Thyroid gland (tissue), 4 donors: ENCODE data around the gene ABI3BP. TPM values are rescaled to one million over a fixed set of nuclear protein-coding genes. Genes with fewer than 3 reads are reported as not detected.
A peak's percentile ranks its signal among the peaks of the same experiment; 100 is the strongest.

Experiments
- DNase-seq, 2 donors: peaks; one replicate each; pipeline ENCODE4 v3.0.0-alpha.2; 2019
- H3K27ac ChIP-seq, 3 donors: fragments of 200-600 bp; sonication (generic); 1 replicate in 2 of 3; 2 replicates in 1 of 3; pipeline ENCODE4 v1.5.1; 2016 to 2019; ENCODE audit warnings: mild to moderate bottlenecking in 1 of 3, moderate library complexity in 1 of 3
- H3K27me3 ChIP-seq: fragments of 200-600 bp; sonication (generic); one replicate; pipeline ENCODE4 v1.5.1; 2019
- H3K36me3 ChIP-seq, 2 donors: fragments of 200-600 bp; sonication (generic); one replicate each; pipeline ENCODE4 v1.5.1; 2016 to 2019
- H3K4me1 ChIP-seq, 2 donors: fragments of 200-600 bp; sonication (generic); one replicate each; pipeline ENCODE4 v1.5.1; 2017 to 2019
- H3K4me3 ChIP-seq, 3 donors: fragments of 200-600 bp; sonication (generic); replicated peaks in 1 of 3; 1 replicate in 2 of 3; 2 replicates in 1 of 3; pipeline ENCODE4 v1.5.1; 2016; ENCODE audit warnings: mild to moderate bottlenecking in 1 of 3
- H3K9me3 ChIP-seq: fragments of 200-600 bp; sonication (generic); one replicate; pipeline ENCODE4 v1.5.1; 2017
- POLR2A ChIP-seq, 2 donors: fragments of 450-650 bp; IDR thresholded peaks; one replicate each; pipeline ENCODE4 v1.6.1; 2017; ENCODE audit warnings: antibody characterized with exemption in 2 of 2, mild to moderate bottlenecking in 2 of 2, moderate library complexity in 1 of 2
- WGBS, 2 donors: methylation state at CpG; one replicate each; pipeline ENCODE4 v1.1.5; 2017; 5-methylcytosine and 5-hydroxymethylcytosine counted together
- intact Hi-C: fragments of 100-400 bp; cut with DNase I; formaldehyde crosslinking; loops from one replicate; pipeline ENCODE4 v1.15.1; 2023
- total RNA-seq, 4 donors: library from RNA; depleted of rRNA; stranded (reverse); fragments of >200 nt; gene quantifications; one replicate each; pipeline ENCODE4 v1.2.3, GENCODE V29; 2016
- TF ChIP-seq, protein P1 (sequence below), 6 experiments: fragments of 200-600 bp in 3 of 6; fragments of 450-650 bp in 3 of 6; sonication (generic) in 3 of 6; IDR thresholded peaks; one replicate each; pipeline ENCODE4 v1.5.1; 2016 to 2019; ENCODE audit warnings: antibody characterized with exemption in 6 of 6, mild to moderate bottlenecking in 2 of 6, inconsistent platforms in 1 of 6, moderate library complexity in 1 of 6

The ABI3BP gene
- total RNA-seq, 4 donors from 2014 or later = 68.7 to 133 (median 96.8) TPM

- Histone ChIP-seq H3K4me3 (no peak overlapping the region), H3K9me3 (no peaks in the 10 kb centered on the region), H3K4me1 (peaks cover 12 to 20% of the 10 kb centered on the region in 2 donors), H3K27ac (peak overlapping the region; percentile 14 to 71 (median 70)), H3K36me3 (no peaks in the 10 kb centered on the region), H3K27me3 (no peaks in the 10 kb centered on the region)
- no peak for DNase-seq
- no peak for TF ChIP-seq POLR2A (IDR thresholded peaks at IDR 0.05)
- TF ChIP-seq, protein P1, sequence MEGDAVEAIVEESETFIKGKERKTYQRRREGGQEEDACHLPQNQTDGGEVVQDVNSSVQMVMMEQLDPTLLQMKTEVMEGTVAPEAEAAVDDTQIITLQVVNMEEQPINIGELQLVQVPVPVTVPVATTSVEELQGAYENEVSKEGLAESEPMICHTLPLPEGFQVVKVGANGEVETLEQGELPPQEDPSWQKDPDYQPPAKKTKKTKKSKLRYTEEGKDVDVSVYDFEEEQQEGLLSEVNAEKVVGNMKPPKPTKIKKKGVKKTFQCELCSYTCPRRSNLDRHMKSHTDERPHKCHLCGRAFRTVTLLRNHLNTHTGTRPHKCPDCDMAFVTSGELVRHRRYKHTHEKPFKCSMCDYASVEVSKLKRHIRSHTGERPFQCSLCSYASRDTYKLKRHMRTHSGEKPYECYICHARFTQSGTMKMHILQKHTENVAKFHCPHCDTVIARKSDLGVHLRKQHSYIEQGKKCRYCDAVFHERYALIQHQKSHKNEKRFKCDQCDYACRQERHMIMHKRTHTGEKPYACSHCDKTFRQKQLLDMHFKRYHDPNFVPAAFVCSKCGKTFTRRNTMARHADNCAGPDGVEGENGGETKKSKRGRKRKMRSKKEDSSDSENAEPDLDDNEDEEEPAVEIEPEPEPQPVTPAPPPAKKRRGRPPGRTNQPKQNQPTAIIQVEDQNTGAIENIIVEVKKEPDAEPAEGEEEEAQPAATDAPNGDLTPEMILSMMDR (IDR thresholded peaks at IDR 0.05) = no peak
- intact Hi-C loops = no loop called here
- 81 to 82% methylated on average over 3 of the region's 3 CpGs for WGBS, 2 donors
Observed at GRCh38 chr3:101036676-101037075, 43.5 kb upstream of the ABI3BP start.

DNA sequence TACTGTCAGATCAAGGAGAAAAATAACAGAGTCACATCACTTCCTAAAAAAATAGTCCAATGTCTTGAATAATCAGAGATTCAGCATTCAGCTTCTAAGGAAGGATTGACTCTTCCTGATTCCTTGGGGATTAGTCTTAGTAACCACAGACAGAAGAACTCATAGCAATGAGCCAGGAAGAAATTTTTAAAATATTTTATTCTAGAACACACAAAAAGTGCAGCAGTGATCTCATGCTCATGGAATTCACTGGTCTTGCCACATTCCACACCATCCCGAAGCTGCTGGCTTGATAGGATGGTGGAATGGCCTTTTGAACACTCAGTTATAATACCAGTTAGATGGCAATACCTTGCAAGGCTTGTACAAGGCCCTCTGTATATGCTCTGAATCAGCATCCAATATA is 43.0 kb upstream of the ABI3BP start:
- Histone ChIP-seq H3K9me3 (no peaks in the 10 kb centered on the region), H3K4me1 (peaks cover 12 to 20% of the 10 kb centered on the region in 2 donors), H3K27me3 (no peaks in the 10 kb centered on the region), H3K36me3 (no peaks in the 10 kb centered on the region), H3K4me3 (no peak overlapping the region), H3K27ac (peak overlapping the region; percentile 70 to 78 (median 71))
- peak in 1 of 2 donors; percentile 14 for TF ChIP-seq POLR2A (IDR thresholded peaks at IDR 0.05)
- TF ChIP-seq, protein P1 (IDR thresholded peaks at IDR 0.05) = no peak
- DNase-seq = peak; percentile 72 to 81
- WGBS, 2 donors = 13 to 15% methylated on average over 1 of the region's 1 CpG
- intact Hi-C loops = no loop called here

DNA sequence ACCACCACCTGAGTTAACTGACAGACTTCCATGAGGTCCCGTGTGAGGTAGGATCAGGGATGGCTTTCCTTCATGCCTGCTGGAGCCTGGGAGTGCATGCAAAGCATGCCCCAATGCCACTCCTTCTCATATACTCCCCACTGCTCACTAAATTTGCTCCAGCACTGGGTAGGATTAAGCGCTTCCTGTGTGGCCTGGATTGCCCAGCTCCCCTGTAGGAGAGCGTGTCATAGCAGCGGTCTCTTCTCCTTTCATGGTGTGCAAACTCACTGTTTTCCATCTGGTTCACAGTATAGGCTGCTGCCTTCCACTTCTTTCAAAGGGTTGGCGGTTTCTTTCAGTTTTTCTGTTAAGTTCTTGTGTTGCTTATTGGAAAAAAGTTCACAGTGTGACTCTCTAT is 34.1 kb upstream of the ABI3BP start:
- TF ChIP-seq, protein P1 (IDR thresholded peaks at IDR 0.05) = no peak
- no peak for TF ChIP-seq POLR2A (IDR thresholded peaks at IDR 0.05)
- Histone ChIP-seq H3K4me3 (no peak overlapping the region), H3K4me1 (no peaks in the 10 kb centered on the region), H3K9me3 (no peaks in the 10 kb centered on the region), H3K36me3 (no peaks in the 10 kb centered on the region), H3K27ac (no peak overlapping the region), H3K27me3 (no peaks in the 10 kb centered on the region)
- DNase-seq = no peak
- 96% methylated on average over 5 of the region's 5 CpGs for WGBS, 2 donors
- intact Hi-C loops = no loop called here

DNA sequence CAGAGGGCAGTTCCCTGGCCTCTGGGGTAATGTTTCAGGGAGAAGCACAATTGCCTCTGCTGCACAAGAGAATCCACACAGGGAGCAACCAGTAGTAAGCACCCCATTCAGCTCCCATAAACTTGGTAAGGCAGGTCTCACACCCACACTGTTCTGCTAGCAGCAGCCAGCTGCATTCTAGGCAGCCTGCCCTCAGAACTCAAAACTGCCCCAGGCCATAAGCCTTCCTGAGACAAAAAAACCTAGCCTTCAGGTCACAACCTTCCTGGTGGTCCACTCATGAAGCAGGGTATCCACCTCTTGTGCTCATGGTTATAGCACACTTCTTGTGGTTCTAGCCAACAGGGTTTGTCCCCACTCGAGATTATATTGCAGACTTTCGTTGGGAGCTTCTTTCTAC is 33.7 kb upstream of the ABI3BP start:
- Histone ChIP-seq H3K4me3 (no peak overlapping the region), H3K27ac (no peak overlapping the region), H3K9me3 (no peaks in the 10 kb centered on the region), H3K4me1 (no peaks in the 10 kb centered on the region), H3K36me3 (no peaks in the 10 kb centered on the region), H3K27me3 (no peaks in the 10 kb centered on the region)
- no peak for TF ChIP-seq POLR2A (IDR thresholded peaks at IDR 0.05)
- TF ChIP-seq, protein P1 (IDR thresholded peaks at IDR 0.05) = no peak
- 74 to 90% methylated on average over 2 of the region's 2 CpGs for WGBS, 2 donors
- intact Hi-C loops = no loop called here
- DNase-seq = no peak

GRCh38 chr3:101026244-101026643 is 33.0 kb upstream of the ABI3BP start:
- Histone ChIP-seq H3K4me1 (no peaks in the 10 kb centered on the region), H3K4me3 (no peak overlapping the region), H3K27me3 (no peaks in the 10 kb centered on the region), H3K27ac (no peak overlapping the region), H3K36me3 (no peaks in the 10 kb centered on the region), H3K9me3 (no peaks in the 10 kb centered on the region)
- intact Hi-C loops = no loop called here
- DNase-seq = peak; percentile 13 to 25
- TF ChIP-seq, protein P1 (IDR thresholded peaks at IDR 0.05) = no peak
- TF ChIP-seq POLR2A (IDR thresholded peaks at IDR 0.05) = no peak
- 75 to 86% methylated on average over 2 of the region's 2 CpGs for WGBS, 2 donors
